Measurements from ENCODE around the gene PLXNA3.

DNA sequence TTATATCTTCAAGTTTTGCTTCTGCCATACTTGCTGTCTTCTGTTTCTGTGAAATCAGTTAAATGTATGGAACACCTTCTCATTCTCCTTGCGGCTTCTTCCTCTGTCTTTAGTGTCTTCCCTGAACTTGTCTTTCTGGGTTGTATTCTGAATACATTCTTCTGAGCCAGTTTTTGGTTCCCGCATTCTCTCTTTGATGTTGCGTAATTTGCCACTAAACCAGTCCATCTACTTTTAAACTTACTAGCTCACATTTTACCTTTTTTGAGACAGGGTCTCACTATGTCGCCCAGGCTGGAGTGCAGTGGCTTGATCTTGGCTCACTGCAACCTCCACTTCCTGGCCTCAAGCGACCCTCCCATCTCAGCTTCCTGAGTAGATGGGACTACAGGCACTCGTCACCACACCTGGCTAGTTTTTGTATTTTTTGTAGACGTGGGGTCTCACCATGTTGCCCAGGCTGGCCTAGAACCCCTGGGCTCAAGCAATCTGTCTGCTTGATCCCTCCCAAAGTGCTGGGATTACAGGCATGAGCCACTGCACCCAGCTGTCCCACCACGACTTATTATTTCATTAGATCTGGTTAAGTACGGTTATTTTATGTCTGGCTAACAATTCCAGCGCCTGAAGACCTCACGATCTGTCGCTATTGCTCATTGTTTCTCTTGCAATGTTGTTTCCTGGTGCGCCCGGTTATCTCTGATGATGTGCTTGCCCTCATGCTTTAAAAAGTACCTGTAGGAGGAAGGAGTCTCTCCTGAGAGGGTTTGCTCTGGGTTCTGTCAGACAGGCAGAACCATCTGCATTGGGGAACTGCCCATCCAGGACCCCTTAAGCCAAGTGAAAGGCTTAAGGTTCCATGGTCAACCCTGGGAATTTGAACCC is 67.8 kb downstream of the PLXNA3 start:
- TF ChIP-seq, protein P1, sequence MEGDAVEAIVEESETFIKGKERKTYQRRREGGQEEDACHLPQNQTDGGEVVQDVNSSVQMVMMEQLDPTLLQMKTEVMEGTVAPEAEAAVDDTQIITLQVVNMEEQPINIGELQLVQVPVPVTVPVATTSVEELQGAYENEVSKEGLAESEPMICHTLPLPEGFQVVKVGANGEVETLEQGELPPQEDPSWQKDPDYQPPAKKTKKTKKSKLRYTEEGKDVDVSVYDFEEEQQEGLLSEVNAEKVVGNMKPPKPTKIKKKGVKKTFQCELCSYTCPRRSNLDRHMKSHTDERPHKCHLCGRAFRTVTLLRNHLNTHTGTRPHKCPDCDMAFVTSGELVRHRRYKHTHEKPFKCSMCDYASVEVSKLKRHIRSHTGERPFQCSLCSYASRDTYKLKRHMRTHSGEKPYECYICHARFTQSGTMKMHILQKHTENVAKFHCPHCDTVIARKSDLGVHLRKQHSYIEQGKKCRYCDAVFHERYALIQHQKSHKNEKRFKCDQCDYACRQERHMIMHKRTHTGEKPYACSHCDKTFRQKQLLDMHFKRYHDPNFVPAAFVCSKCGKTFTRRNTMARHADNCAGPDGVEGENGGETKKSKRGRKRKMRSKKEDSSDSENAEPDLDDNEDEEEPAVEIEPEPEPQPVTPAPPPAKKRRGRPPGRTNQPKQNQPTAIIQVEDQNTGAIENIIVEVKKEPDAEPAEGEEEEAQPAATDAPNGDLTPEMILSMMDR (IDR thresholded peaks at IDR 0.05) = no peak
- TF ChIP-seq POLR2A (IDR thresholded peaks at IDR 0.05) = no peak

Data from suprapubic skin (tissue), 3 donors.